GM18870 (cell line): ENCODE results near the gene ALG2.

Experiments
- ATAC-seq: cut with Tn5 transposase; IDR thresholded peaks from one replicate; pipeline ENCODE4 v1.9.1; 2021; ENCODE audit warnings: moderate library complexity; ENCODE audit not compliant: unreplicated experiment

The ALG2 gene, protein sequence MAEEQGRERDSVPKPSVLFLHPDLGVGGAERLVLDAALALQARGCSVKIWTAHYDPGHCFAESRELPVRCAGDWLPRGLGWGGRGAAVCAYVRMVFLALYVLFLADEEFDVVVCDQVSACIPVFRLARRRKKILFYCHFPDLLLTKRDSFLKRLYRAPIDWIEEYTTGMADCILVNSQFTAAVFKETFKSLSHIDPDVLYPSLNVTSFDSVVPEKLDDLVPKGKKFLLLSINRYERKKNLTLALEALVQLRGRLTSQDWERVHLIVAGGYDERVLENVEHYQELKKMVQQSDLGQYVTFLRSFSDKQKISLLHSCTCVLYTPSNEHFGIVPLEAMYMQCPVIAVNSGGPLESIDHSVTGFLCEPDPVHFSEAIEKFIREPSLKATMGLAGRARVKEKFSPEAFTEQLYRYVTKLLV

DNA sequence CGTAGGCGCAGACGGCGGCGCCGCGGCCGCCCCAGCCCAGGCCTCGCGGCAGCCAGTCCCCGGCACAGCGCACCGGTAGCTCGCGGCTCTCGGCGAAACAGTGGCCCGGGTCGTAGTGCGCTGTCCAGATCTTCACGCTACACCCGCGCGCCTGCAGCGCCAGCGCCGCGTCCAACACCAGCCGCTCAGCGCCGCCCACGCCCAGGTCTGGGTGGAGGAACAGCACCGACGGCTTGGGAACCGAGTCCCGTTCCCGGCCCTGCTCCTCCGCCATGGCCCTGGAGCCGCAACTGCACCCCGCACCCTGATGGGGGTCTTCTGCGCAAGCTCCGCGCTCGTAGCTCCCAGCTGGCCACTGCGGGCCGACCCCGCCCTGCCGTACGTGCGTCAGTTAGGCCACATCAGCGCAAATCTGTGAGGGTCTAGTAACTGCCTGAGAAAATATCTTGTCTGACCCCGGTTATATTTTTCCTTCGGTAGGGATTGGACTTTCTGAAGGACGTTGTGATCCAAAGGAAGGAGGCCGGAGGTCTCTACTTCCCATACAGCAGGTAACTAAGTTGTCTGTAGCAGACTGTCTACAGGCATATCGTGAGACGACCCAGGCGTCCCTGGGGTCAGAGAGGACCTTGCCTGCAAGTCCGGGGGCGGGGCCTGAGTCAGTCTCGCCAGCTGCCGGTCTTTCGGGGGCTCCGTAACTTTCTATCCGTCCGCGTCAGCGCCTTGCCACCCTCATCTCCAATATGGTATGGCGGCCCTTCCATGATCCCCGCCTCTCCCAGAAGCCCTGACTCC, at the start of gene ALG2, which contains the start of gene SEC61B:
Gene ALG2 (minus strand): TSS at position 322 of the 795 bp plus-strand sequence. CDS start 48 bp downstream, at position 274.
Gene SEC61B (plus strand): TSS at position 662 of the 795 bp plus-strand sequence. CDS start 82 bp downstream, at position 744.
- ATAC-seq = peak; percentile 88

DNA sequence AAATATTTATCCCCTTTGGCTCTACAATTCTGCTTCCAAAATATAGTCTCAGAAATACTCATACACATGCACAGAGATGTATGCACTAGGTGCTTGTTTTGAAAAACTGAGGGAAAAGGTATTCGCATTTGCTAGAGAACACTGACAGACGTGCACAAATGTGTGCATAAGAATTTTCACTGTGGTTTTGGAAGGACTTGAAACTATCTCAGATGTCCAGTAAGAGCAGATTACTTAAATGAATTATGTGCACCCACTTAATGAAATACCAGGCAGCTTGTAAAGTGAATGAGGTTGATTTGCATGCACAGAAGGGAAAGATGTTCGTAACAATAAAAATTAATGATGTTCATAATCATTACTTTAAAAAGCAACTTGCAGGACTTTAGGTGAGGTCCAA, 48.7 kb upstream of the ALG2 start:
- no peak for ATAC-seq

DNA sequence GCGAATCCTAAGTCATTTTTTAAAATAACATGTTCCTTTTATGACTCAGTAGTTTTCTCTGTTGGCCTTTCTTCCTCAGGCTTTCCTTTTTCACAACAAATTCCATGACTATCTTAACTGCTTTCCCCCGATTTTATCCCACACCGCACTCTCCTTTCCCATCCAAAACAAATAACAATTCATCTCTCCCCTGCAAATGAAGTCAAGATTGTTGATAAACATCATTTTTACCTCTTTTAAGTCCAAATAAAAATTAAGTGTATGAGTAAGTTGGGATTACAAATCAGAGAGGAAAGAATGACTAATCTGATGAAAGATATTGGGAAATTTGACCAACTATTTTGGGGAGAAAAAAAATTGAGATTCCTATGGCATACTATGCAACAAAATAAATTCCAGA, 47.7 kb upstream of the ALG2 start:
- ATAC-seq = no peak

DNA sequence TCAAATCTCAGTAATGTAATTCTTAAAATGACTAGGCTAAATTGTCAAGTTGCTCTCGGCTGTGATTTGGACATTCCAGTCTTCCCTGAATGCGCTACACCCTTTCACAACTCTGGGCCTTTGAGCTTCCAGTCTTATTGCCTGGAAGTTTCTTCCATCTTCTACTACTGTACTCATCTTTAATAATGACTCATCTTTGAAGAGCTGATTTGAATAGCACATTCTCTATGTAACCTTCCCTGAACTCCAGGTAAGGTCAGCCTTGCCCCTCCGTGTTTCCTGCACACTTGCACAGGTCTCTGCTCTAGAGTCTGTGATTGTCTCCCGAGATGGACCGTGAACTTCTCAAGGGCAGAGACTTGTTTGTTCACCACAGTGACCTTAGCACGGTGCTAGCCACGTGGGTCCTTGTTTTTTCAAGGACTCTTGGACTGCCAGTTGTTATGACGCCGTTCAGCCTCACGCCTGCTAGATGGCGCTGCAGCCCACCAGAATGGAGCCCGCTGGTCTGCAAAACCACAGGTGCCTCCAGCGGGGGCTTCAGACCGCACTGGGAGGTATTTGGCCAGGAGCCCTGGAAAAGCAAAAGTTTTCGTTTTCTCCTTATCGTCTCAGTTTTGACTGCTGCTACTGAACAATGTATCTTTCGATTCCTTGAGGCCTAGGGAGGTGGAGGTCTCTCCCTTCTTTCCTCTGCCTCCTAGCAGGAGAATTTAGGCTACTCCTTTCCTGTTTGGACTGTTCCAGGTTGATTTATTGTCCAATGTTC, 44.7 kb upstream of the ALG2 start:
- peak; percentile 40 for ATAC-seq

DNA sequence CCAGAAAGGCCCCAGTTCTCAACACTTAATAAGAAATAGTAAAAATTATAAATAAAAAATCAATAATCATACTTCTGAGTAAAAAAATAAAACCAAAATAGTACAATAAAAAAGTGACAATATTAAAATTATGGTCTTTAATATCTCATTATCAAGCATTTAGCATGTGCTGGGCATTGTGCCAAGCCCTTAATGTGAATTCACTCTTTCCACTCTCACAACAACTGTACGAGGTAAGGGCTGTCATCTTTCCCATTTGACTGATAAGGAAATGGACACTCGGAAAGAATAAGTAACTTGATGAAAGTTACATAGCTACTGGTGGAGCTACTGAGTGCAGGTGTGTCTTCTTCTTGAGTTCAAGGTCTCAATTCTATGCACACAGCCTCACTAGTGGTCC, 43.9 kb upstream of the ALG2 start:
- ATAC-seq = no peak

DNA sequence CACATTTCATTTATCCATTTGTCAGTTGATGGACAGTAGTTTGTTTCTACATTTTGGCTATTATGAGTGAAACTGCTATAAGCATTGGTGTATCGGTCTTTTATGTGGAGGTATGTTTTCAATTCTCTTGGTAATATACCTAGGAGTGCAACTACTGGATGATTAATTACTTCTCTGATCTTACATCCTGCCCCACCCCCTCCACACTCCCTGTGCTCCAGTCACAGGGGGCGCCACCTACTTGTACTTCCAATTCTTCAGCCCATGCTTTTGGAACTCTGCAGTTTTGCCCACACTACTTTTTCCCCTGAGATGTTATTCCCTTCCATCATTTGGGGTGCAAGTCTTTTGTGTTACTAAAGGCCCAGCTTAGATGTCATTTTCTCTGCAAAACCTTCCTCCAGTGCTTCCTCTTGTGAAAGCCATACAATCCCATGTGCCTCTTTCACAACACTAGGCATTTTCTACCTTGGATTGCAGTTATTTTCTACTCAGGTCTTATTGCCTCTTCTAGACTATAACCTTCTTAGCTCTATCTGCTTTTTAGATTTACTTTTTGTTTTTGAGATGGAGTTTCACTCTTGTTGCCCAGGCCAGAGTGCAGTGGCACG, 42.4 kb upstream of the ALG2 start:
- ATAC-seq = no peak

DNA sequence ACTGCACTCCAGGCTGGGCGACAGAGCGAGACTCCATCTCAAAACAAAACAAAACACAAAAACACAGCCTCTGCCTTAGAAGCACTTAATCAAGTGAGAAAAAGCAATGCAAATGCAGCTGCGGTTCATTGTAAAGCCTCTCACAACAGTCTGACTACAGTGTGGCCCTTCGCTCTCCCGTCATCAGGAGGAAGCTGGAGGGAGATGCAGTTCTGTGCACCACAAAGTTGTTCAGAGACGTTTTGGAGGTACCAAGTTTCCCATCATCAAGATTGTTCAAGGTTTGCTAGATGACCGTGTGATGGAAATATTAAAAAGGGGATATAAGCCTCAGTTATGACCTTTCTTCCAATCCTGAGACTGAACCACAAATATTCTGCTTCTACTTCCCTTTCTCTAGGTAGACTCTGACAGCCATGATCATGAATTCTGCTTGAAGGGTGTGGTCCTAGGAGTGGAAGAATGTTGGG, 41.2 kb upstream of the ALG2 start:
- ATAC-seq = peak; percentile 48

DNA sequence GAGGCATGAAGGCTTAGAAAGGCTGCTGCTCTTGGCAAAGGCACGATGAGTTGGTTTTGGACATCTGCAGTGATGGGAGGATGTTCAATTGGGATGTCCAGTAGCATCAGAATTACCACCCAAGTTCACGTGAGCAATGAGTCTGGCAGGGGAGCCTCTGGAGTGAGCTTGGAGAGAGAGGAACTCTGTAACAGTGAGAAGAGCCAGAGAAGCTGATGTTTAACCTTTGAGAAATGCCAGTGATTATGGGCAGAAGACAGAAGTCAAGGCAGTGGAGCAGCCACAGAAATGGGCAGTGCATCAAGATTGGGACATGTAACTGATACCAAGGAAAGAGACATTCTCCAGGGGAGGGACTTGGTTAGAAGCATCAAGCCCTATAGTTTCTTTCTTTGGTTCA, 40.2 kb upstream of the ALG2 start:
- no peak for ATAC-seq

DNA sequence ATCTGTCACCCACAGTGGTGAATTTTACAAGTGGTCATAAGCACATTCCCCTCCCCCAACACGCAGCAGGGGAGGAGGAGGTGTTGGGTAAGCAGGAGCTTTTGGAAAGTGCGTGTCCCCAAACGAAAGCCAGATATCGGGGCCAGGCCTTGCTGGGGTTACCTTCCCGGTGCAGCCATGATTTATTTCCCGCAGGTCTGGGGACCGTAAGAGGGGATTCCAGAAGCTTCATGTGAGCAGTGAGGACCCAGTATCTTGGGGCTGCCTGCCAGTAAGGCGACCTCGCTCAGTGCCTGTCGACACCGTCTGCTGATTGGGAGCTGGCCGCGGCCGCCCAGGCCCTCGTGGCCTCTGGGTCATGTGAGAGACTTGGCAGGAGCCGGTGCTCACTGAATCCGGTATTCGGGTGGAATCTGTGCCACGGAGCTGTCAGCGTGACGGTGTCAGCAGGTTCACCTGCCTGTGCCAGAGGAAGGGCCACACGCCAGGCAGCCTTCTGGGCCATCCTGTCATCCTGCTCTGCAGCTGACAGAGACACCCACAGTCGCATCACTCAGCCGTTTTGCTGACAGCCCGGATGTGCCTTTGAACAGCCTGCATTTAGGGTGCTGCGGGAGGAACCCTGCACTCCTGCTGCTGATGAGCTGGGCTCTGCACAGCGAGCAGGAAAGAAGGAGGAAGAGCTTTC, 37.6 kb upstream of the ALG2 start:
- ATAC-seq = no peak

DNA sequence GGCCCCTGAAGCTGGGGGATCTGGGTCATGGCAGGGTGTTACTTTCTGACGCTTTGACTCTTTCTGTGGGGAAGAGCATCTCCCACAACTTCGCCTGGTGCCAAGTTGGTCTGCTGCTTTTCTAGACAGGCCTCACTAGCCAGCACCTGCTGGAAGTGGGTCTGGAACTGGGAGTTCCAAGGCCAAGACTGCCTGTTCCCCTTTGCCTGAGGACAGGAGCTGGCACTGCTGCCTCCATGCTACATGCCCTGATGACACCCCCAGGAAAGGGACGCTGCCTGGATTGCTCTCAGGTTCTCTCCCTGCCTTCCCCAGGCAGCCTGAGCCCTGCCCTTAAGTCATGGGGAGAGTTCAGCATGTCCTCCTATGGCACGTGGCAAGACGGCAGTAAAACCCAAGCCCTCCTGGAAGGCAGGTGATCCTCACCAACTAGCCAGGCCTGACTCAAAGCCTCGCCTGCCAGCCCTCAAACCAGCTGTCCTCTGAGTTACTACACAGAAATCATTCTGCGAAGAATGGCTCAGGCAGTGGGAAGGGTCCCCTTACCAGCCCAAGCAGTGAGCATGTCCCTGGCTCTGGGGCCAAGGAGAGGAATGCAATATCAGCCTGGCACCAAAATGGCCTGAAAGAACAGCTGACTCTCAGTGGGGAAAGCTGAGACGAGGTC, 36.1 kb upstream of the ALG2 start:
- ATAC-seq = no peak

DNA sequence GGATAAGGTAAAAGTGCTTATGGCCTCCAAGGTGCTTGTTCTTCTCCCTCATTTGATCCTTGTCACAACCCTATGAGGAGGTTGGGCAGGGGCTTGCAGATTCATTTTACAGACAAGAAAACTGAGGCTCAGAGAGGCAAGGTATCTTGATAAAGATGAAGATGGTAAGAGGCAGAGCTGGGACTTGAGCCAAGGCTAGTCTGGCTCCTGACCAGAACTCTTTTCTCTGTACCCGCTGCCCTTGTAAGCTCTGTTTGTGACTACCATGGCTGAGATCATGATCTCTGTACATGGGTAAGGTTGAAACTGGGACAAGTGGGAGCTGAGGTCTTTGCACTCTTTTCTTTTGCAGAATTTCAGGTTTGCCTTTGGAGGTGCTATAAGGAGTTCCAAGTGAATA, 33.9 kb upstream of the ALG2 start:
- ATAC-seq = no peak

DNA sequence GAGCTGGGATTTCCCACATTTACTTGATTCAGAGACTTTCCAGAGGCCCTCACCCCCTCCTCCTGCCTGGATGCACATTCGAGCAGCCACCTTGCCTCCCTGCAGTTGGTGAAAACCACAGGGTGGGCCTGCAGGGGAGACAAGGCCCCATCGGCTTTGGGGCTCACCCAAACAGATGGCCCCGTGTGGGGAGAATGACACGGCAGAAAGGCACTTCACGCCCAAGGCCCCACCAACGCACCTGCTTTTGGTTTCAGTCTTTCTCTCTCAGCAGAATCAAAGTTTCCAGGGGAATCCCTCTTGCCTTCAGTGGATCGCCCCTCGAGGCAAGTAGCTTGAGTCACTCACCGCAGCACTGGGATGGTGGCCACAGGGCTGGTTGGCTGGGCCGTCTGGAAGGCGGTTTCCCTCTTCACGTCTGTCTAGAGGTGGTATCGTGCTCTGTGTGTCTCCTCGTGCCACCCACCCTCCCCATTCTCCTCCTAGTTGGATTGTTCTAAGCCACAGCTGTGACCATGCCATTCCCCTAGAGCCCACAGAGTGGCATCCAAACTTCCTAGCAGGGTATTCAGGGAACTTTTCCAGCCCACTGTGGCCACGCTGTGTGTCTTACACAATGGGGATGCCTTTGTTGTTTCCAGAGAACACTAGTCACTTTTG, 32.2 kb upstream of the ALG2 start:
- ATAC-seq = peak; percentile 77

DNA sequence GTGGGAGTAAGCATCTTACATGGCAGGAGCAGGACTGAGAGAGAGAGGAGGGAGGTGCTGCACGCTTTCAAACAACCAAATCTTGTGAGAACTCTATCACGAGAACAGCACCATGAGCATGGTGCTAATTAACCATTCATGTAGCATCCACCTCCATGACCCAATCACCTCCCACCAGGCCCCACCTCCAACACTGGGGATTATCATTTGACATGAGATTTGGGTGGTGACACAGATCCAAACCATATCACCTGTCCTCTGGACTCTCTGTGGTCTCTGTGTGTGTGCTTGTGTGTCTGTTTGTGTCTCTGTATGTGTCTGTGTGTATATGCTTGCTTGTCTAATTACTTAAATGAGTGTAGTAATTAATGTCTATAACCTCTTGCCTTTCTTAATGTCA, 31.4 kb upstream of the ALG2 start:
- ATAC-seq = peak; percentile 54

DNA sequence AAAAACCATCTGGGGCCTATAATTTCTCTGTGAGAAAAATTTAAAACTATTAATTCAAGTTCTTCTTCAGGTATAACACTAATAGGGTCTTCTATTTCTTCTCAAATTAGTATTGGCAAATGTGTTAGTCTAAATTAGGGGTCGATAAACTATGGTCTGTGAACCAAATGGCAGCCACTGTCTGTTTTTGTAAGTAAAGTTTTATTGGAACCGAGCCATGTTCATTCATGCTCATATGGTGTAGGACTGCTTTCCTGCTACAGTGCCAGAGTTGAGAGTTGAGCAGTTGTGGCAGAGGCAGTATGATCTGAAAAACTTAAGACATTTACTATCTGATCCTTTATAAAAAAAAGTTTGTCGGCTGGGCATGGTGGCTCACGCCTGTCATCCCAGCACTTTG, 29.4 kb upstream of the ALG2 start:
- ATAC-seq = no peak

DNA sequence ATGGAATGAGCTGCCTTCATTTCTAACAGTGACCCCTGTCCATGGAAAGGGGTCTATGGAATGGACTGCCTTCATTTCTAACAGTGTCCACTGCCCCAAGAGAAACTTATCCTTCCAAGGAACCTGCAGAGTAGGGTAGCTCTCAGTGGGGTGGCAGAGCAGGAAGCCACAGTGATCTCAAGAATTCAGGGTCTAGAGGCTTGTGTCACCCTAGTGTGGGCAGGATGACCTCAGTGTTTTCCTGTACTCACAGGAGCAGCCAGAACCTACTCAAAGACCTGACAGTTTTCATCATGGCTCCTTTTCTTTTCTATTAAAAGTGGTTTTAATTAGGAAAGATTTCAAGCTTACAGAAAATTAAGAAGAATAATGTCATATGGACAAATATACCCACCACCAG, 27.9 kb upstream of the ALG2 start:
- no peak for ATAC-seq

DNA sequence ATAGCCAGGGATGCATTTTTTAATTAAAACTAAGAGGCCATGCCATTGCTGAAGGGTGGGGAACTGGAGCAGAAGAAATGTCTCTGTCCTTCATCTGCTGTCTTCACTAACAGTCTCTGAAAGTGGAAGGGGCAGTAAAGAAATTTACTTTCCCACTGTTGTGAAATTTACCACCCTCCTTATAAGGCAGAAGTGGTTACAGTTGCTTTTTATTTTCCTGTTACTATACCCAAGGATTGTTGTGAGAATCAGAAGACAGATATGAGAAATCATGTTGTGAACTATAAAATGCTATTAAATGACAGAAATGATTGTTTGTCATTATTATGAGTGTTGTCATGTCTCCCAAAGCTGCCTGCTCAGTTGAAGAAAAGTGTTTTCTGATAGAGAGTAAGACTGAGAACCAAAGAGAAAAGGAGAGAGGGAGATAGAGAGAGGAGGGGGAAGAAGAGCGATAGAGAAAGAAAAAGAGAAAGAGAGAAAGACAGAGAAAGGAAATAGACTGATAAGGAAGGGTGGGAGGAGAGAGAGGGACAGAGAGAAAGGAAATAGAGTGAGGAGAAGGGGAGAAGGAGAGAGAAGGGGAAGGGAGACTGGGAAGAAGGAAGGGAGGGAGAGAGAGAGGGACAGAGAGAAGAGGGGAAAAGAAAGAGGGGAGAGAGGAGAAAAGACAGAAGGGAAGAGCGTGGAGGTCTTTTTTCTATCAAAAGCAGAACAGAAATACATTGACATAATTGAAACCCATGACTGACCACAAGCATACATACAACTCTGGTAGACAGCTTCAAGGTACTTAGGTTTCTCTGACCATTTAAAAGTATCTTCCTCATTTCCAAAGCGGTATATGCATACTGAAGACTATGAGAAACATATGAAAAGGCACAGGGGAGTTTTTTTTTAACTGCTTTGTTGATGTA, 22.9 kb upstream of the ALG2 start:
- ATAC-seq = peak; percentile 94

DNA sequence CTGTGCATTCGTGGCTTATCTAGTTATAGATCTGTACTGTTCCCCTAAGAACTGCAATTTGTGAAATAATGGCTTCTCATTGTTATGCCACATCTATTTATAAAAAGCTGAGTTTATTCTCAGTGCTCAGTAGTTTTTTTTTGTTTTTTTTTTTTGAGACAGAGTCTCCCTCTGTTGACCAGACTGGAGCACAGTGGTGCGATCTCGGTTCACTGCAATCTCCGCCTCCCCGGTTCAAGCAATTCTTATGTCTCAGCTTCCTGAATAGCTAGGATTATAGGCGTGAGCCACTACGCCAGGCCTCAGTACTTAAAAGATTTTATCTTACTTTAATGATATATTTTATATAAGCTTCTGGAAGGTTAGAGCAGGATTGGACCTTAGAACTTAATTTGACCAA, 19.4 kb upstream of the ALG2 start:
- ATAC-seq = no peak
